SK-N-SH (cell line): ENCODE data around the gene HS6ST1. TPM values are rescaled to one million over a fixed set of nuclear protein-coding genes. Genes with fewer than 3 reads are reported as not detected.

Experiments
- CTCF ChIA-PET: fragments of 300-600, 350-600 bp; formaldehyde crosslinking; extraction: SDS; loops from one replicate; lab custom pipeline; 2021; lab: Yijun Ruan, JAX
- POLR2A ChIA-PET: fragments of 350-600 bp; sonication (Branson Sonifier 250); formaldehyde crosslinking; extraction: SDS; loops from one replicate; lab custom pipeline; 2020; ENCODE audit warnings: antibody characterized with exemption, inconsistent platforms; lab: Yijun Ruan, JAX
- DNase-seq: peaks from one replicate; pipeline ENCODE4 v3.0.0; 2012
- H2AFZ ChIP-seq: fragments of 200-600 bp; sonication (generic); 2 replicates; pipeline ENCODE4 v1.8.1; 2016; ENCODE audit warnings: antibody characterized with exemption, mild to moderate bottlenecking, low read depth
- H3F3A ChIP-seq: fragments of 200-600 bp; sonication (generic); replicated peaks from 2 replicates; pipeline ENCODE3; 2016; ENCODE audit warnings: antibody characterized with exemption, mild to moderate bottlenecking; ENCODE audit not compliant: insufficient read depth
- H3K27ac ChIP-seq, 2 experiments: fragments of 200-500 bp in 1 of 2; fragments of 200-600 bp in 1 of 2; sonication (Bioruptor generic) in 1 of 2; sonication (generic), shearing (Covaris generic) in 1 of 2; 2 replicates each; pipeline versions ENCODE4 v1.5.1 to v1.6.1; 2014 to 2016; ENCODE audit warnings: low read depth in 2 of 2, inconsistent platforms in 1 of 2, low read length in 1 of 2, mild to moderate bottlenecking in 1 of 2, mixed read lengths in 1 of 2
- H3K27me3 ChIP-seq: fragments of 200-600 bp; sonication (generic), shearing (Covaris generic); 2 replicates; pipeline ENCODE4 v1.6.1; 2016; ENCODE audit warnings: mixed run types; ENCODE audit not compliant: insufficient read depth
- H3K36me3 ChIP-seq, 2 experiments: fragments of 200-500 bp in 1 of 2; fragments of 200-600 bp in 1 of 2; sonication (Bioruptor generic) in 1 of 2; sonication (generic) in 1 of 2; replicated peaks in 1 of 2; 2 replicates each; pipeline versions ENCODE3 to v1.5.1; 2014 to 2016; ENCODE audit warnings: low read length in 1 of 2, mild to moderate bottlenecking in 1 of 2; ENCODE audit not compliant: insufficient read depth in 2 of 2, control insufficient read depth in 1 of 2
- H3K4me1 ChIP-seq, 2 experiments: fragments of 200-500 bp in 1 of 2; fragments of 200-600 bp in 1 of 2; sonication (Bioruptor generic) in 1 of 2; sonication (generic), shearing (Covaris generic) in 1 of 2; 2 replicates each; pipeline versions ENCODE4 v1.5.1 to v1.6.1; 2014 to 2016; ENCODE audit warnings: low read depth in 1 of 2, low read length in 1 of 2, mixed run types in 1 of 2; ENCODE audit not compliant: insufficient read depth in 2 of 2, control insufficient read depth in 1 of 2
- H3K4me2 ChIP-seq: fragments of 200-600 bp; sonication (generic), shearing (Covaris generic); 2 replicates; pipeline ENCODE4 v1.6.1; 2017; ENCODE audit warnings: mixed run types
- H3K4me3 ChIP-seq, 2 experiments: fragments of 200-500 bp in 1 of 2; fragments of 200-600 bp in 1 of 2; sonication (Bioruptor generic) in 1 of 2; sonication (generic), shearing (Covaris generic) in 1 of 2; 2 replicates each; pipeline versions ENCODE4 v1.5.1 to v1.8.1; 2014 to 2016; ENCODE audit warnings: low read depth in 2 of 2, inconsistent platforms in 1 of 2, low read length in 1 of 2, mild to moderate bottlenecking in 1 of 2, mixed read lengths in 1 of 2, moderate library complexity in 1 of 2
- H3K79me2 ChIP-seq: fragments of 200-600 bp; sonication (generic); 2 replicates; pipeline ENCODE4 v1.8.1; 2017; ENCODE audit warnings: mild to moderate bottlenecking; ENCODE audit not compliant: insufficient read depth
- H3K9ac ChIP-seq: fragments of 200-600 bp; sonication (generic); 2 replicates; pipeline ENCODE4 v1.6.1; 2017; ENCODE audit warnings: mixed run types
- H3K9me2 ChIP-seq: fragments of 200-600 bp; sonication (generic); 2 replicates; pipeline ENCODE4 v1.6.1; 2017; ENCODE audit warnings: mixed run types
- H3K9me3 ChIP-seq: fragments of 200-600 bp; sonication (generic); 2 replicates; pipeline ENCODE4 v1.6.1; 2017; ENCODE audit warnings: mixed run types, mild to moderate bottlenecking, moderate library complexity
- H4K20me1 ChIP-seq: fragments of 200-600 bp; sonication (generic); 2 replicates; pipeline ENCODE4 v1.6.1; 2017; ENCODE audit warnings: mild to moderate bottlenecking, mixed run types; ENCODE audit not compliant: insufficient read depth
- EZH2phosphoT487 ChIP-seq: fragments of 200-600 bp; sonication (generic); IDR thresholded peaks from 2 replicates; pipeline ENCODE4 v1.6.1; 2017; ENCODE audit warnings: low read depth, mixed run types, mild to moderate bottlenecking, antibody characterized with exemption, moderate library complexity, borderline replicate concordance
- FOXM1 ChIP-seq: IDR thresholded peaks from 2 replicates; pipeline ENCODE4 v1.4.0; 2012; ENCODE audit warnings: low read depth, mild to moderate bottlenecking
- GABPA ChIP-seq: IDR thresholded peaks from 2 replicates; pipeline ENCODE4 v1.4.0; 2012; ENCODE audit warnings: low read depth, mild to moderate bottlenecking
- GATA2 ChIP-seq: sonication (generic); formaldehyde crosslinking; IDR thresholded peaks from 2 replicates; pipeline ENCODE4 v1.5.0; 2020; ENCODE audit warnings: mild to moderate bottlenecking, missing genetic modification reagents
- POLR2AphosphoS5 ChIP-seq: IDR thresholded peaks from 2 replicates; pipeline ENCODE4 v1.6.1; 2012; ENCODE audit warnings: low read depth, low read length
- RFX5 ChIP-seq: IDR thresholded peaks from 2 replicates; pipeline ENCODE4 v1.6.1; 2012; ENCODE audit warnings: mild to moderate bottlenecking, improper control_type of control experiment, low read length
- WGBS: methylation state at CpG from one replicate; pipeline ENCODE4 v1.1.6; 2017; ENCODE audit warnings: low lambda C conversion rate; 5-methylcytosine and 5-hydroxymethylcytosine counted together
- polyA plus RNA-seq, 3 experiments: library from polyadenylated mRNA; depleted of rRNA; stranded (reverse); fragments of >200 nt; gene quantifications; 2 replicates each; pipeline ENCODE4 v1.2.3, GENCODE V29; 2012
- TF ChIP-seq, protein P1 (sequence below): fragments of 200-600 bp; sonication (generic); IDR thresholded peaks from 2 replicates; pipeline ENCODE4 v1.6.1; 2017; ENCODE audit warnings: antibody characterized with exemption, mild to moderate bottlenecking, moderate library complexity
- TF ChIP-seq, protein P2 (sequence below): IDR thresholded peaks from 2 replicates; pipeline ENCODE4 v1.4.0; 2012; ENCODE audit warnings: low read depth, borderline replicate concordance

The HS6ST1 gene
- polyA plus RNA-seq, 1 of the 3 experiments (the other 2 are of a cell fraction): 5.9 TPM

DNA sequence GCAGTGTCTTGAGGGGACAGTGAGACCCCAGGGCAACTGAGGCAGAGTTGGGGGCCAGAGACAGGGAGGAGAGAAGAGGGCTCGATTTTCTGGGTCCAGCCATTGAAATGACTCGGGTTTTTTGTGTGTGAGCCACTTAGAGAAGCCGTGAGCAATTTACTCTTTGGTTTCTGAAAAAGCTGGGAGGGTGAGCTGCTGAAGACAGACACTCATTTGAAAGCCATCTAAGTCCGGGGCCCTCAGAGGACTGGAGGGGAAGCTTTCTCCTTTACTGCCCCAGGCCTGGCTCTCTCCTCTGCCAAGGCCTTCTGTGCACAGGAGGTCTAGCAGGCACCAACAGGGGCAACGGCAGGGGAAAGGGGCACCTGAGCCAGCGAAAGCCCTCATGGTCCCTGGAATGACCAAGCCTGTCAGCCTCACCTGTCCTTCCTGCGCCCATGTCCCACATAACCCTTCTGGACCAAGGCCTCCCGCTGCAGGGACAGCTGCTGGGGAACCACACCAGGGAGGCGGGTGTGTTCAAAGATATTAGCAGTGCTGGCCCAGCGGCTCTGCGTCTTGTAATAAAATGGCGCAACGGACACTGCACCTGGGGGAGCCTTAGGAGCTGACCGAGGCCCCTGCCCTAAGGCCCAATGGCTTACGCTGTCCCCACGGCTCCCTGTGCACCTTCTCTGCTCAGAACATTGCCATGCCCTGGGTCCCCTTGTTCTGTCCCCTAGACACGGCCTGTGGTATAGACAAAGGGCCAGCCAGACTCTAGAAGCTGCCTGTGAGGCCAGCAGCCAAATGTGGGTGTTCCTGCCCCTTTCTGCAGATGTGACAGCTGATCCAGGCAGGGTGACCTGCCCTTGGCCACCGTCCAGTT is 45.8 kb downstream of the HS6ST1 start:
- no peaks in the 10 kb centered on the region for H3F3A ChIP-seq
- no peak for TF ChIP-seq RFX5
- TF ChIP-seq FOXM1: no peak
- TF ChIP-seq EZH2phosphoT487: no peak
- no peak for TF ChIP-seq GATA2 (CRISPR knock-in tag)
- no peak for DNase-seq
- H3K27me3 ChIP-seq: no peaks in the 10 kb centered on the region
- ChIA-PET CTCF (interaction anchor here (1.2 kb wide), 1 partner anchor 10 kb away, joined by 4 read pairs; no protein-coding TSS in a partner anchor), POLR2A (no interaction called here)
- H3K9me2 ChIP-seq: no peaks in the 10 kb centered on the region
- H3K9ac ChIP-seq: no peak overlapping the region
- no peak overlapping the region for H2AFZ ChIP-seq
- H3K9me3 ChIP-seq: no peaks in the 10 kb centered on the region
- H4K20me1 ChIP-seq: no peaks in the 10 kb centered on the region
- no peak overlapping the region for H3K4me3 ChIP-seq
- H3K4me1 ChIP-seq: peaks cover 0 to 26% of the 10 kb centered on the region in 2 experiments; a peak in 1 of 4 replicates
- peaks cover 0 to 9% of the 10 kb centered on the region in 2 experiments for H3K36me3 ChIP-seq
- H3K79me2 ChIP-seq: no peaks in the 10 kb centered on the region
- no peak overlapping the region for H3K27ac ChIP-seq
- WGBS: 80% methylated on average over 6 of the region's 18 CpGs
- H3K4me2 ChIP-seq: no peak overlapping the region

DNA sequence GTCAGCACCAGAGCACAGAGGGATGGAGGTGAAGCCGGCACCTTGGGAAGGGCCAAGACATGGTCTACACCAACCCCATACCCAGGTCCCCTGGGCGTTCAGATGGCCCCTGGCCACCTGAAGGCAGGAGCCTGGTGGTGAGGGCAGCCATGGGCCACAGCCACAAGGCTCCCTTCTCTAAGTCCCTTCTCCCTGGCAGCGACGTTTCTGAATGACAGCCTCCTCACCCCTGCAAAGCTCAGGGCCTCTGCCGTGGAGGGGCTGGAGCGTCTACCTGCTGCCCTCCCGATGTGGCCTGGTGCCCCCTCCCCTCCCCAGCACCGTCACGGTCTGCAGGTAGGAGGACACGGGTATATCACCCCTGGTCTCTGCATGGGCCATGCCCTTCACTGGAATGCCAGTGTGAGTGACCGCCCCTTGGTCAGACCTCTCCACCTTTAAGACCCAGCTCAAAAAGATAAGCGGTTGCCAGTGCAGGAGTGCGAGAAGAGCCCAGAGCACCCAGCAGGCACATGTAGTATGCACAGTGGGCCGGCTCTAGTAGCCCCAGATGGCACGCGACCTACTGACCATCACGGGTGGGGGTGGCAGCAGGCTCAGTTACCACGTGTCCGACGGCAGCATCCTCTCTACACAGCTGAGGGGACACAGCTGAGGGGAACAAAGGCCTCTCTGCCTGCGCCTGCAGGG is 46.6 kb downstream of the HS6ST1 start:
- H2AFZ ChIP-seq: no peak overlapping the region

More for the DNA sequence above, 46.6 kb downstream of the HS6ST1 start:
- no peaks in the 10 kb centered on the region for H3F3A ChIP-seq
- no peak for DNase-seq
- H3K4me1 ChIP-seq: peaks cover 0 to 26% of the 10 kb centered on the region in 2 experiments; a peak in 1 of 4 replicates
- H3K4me3 ChIP-seq: no peak overlapping the region
- 99% methylated on average over 11 of the region's 21 CpGs for WGBS
- H3K9ac ChIP-seq: no peak overlapping the region
- no peaks in the 10 kb centered on the region for H3K79me2 ChIP-seq
- H3K9me3 ChIP-seq: no peaks in the 10 kb centered on the region
- peaks cover 0 to 9% of the 10 kb centered on the region in 2 experiments for H3K36me3 ChIP-seq
- POLR2A ChIA-PET: no interaction called here
- TF ChIP-seq EZH2phosphoT487 (no peak), GABPA (no peak), GATA2 (CRISPR knock-in tag) (no peak), POLR2AphosphoS5 (no peak)
- TF ChIP-seq, protein P1, sequence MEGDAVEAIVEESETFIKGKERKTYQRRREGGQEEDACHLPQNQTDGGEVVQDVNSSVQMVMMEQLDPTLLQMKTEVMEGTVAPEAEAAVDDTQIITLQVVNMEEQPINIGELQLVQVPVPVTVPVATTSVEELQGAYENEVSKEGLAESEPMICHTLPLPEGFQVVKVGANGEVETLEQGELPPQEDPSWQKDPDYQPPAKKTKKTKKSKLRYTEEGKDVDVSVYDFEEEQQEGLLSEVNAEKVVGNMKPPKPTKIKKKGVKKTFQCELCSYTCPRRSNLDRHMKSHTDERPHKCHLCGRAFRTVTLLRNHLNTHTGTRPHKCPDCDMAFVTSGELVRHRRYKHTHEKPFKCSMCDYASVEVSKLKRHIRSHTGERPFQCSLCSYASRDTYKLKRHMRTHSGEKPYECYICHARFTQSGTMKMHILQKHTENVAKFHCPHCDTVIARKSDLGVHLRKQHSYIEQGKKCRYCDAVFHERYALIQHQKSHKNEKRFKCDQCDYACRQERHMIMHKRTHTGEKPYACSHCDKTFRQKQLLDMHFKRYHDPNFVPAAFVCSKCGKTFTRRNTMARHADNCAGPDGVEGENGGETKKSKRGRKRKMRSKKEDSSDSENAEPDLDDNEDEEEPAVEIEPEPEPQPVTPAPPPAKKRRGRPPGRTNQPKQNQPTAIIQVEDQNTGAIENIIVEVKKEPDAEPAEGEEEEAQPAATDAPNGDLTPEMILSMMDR: no peak
- TF ChIP-seq, protein P2, sequence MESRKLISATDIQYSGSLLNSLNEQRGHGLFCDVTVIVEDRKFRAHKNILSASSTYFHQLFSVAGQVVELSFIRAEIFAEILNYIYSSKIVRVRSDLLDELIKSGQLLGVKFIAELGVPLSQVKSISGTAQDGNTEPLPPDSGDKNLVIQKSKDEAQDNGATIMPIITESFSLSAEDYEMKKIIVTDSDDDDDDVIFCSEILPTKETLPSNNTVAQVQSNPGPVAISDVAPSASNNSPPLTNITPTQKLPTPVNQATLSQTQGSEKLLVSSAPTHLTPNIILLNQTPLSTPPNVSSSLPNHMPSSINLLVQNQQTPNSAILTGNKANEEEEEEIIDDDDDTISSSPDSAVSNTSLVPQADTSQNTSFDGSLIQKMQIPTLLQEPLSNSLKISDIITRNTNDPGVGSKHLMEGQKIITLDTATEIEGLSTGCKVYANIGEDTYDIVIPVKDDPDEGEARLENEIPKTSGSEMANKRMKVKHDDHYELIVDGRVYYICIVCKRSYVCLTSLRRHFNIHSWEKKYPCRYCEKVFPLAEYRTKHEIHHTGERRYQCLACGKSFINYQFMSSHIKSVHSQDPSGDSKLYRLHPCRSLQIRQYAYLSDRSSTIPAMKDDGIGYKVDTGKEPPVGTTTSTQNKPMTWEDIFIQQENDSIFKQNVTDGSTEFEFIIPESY: no peak
- no peaks in the 10 kb centered on the region for H3K9me2 ChIP-seq
- no peak overlapping the region for H3K27ac ChIP-seq
- CTCF ChIA-PET: no interaction called here
- H3K4me2 ChIP-seq: no peak overlapping the region
- no peaks in the 10 kb centered on the region for H3K27me3 ChIP-seq
- H4K20me1 ChIP-seq: no peaks in the 10 kb centered on the region
